Caco-2 (cell line): ENCODE measurements around the gene GASK1B. TPM values are rescaled to one million over a fixed set of nuclear protein-coding genes. Genes with fewer than 3 reads are reported as not detected.
A peak's percentile ranks its signal among the peaks of the same experiment; 100 is the strongest.

ENCODE experiments used
- BruUV-seq: library from RNA; stranded (reverse); fragments of 400-500 nt; replicated peaks from 2 replicates; lab custom pipeline; 2021; lab: Mats Ljungman, UMichigan
- CTCF ChIA-PET: fragments of 300-600 bp; sonication (Branson Sonifier 250); formaldehyde crosslinking; loops from one replicate; lab custom pipeline; 2022; ENCODE audit warnings: antibody characterized with exemption; lab: Charles Lee
- POLR2A ChIA-PET: fragments of 300-600 bp; sonication (Branson Sonifier 250); formaldehyde crosslinking; loops from one replicate; lab custom pipeline; 2022; ENCODE audit warnings: antibody characterized with exemption; lab: Charles Lee
- DNase-seq, 2 experiments: peaks; one replicate each; pipeline versions ENCODE4 v3.0.0 to v3.0.0-alpha.2; 2020 to 2022
- H3K27me3 ChIP-seq: replicated peaks from 2 replicates; pipeline ENCODE4 v1.6.0; 2011; ENCODE audit warnings: low read length; ENCODE audit not compliant: control insufficient read depth, insufficient read depth
- H3K36me3 ChIP-seq: 2 replicates; pipeline ENCODE4 v1.5.1; 2011; ENCODE audit warnings: low read length; ENCODE audit not compliant: control insufficient read depth, insufficient read depth
- H3K4me1 ChIP-seq: fragments of 250-450 bp; sonication (Bioruptor Pico); 2 replicates; pipeline ENCODE4 v1.5.1; 2020; ENCODE audit warnings: mild to moderate bottlenecking
- H3K4me3 ChIP-seq: 2 replicates; pipeline ENCODE4 v1.5.1; 2011; ENCODE audit warnings: low read depth, mild to moderate bottlenecking, control low read depth, low read length
- H3K9me3 ChIP-seq: fragments of 250-450 bp; sonication (Bioruptor Pico); 2 replicates; pipeline ENCODE4 v1.5.1; 2020; ENCODE audit warnings: mild to moderate bottlenecking, moderate library complexity
- H3K27ac Mint-ChIP-seq: one replicate; pipeline ENCODE4 v1.8.0; 2022; ENCODE audit warnings: mixed read lengths; ENCODE audit not compliant: unreplicated experiment
- H3K27me3 Mint-ChIP-seq: one replicate; pipeline ENCODE4 v1.8.0; 2022; ENCODE audit warnings: mixed read lengths; ENCODE audit not compliant: insufficient read depth, unreplicated experiment
- H3K36me3 Mint-ChIP-seq: one replicate; pipeline ENCODE4 v1.8.0; 2022; ENCODE audit warnings: mild to moderate bottlenecking, mixed read lengths; ENCODE audit not compliant: insufficient read depth, unreplicated experiment
- H3K4me1 Mint-ChIP-seq: one replicate; pipeline ENCODE4 v1.8.0; 2022; ENCODE audit warnings: low read depth, mixed read lengths; ENCODE audit not compliant: unreplicated experiment
- H3K4me3 Mint-ChIP-seq: one replicate; pipeline ENCODE4 v1.8.0; 2022; ENCODE audit warnings: mild to moderate bottlenecking, moderate library complexity, mixed read lengths; ENCODE audit not compliant: unreplicated experiment
- H3K9me3 Mint-ChIP-seq: one replicate; pipeline ENCODE4 v1.8.0; 2022; ENCODE audit warnings: mixed read lengths; ENCODE audit not compliant: unreplicated experiment
- CTCF ChIP-seq, 2 experiments: fragments of 200-600 bp in 1 of 2; IDR thresholded peaks; 1 replicate in 1 of 2; 2 replicates in 1 of 2; pipeline versions ENCODE4 v1.5.1 to v1.8.0; 2011 to 2022; ENCODE audit warnings: antibody characterized with exemption in 1 of 2, control low read depth in 1 of 2, inconsistent platforms in 1 of 2, low read depth in 1 of 2, low read length in 1 of 2, mild to moderate bottlenecking in 1 of 2, moderate library complexity in 1 of 2; ENCODE audit not compliant: insufficient read depth in 1 of 2, severe bottlenecking in 1 of 2, unreplicated experiment in 1 of 2
- intact Hi-C: fragments of 100-400 bp; cut with micrococcal nuclease; formaldehyde crosslinking; loops from one replicate; pipeline ENCODE4 v1.10.0; 2022; ENCODE audit not compliant: unreplicated experiment
- total RNA-seq: library from RNA; stranded (reverse); gene quantifications from 2 replicates; pipeline ENCODE4 v1.2.3, GENCODE V29; 2022

GASK1B gene
- total RNA-seq, 1 experiment from 2014 or later, result 48.5 TPM

GRCh38 chr4:158159718-158160094, 13.1 kb downstream of the GASK1B start:
- Histone ChIP-seq H3K36me3 (no peaks in the 10 kb centered on the region), H3K27me3 (no peaks in the 10 kb centered on the region), H3K4me1 (peaks cover 61% of the 10 kb centered on the region), H3K9me3 (no peaks in the 10 kb centered on the region), H3K4me3 (no peak overlapping the region)
- Mint-ChIP-seq H3K9me3 (no peaks in the 10 kb centered on the region), H3K27me3 (no peaks in the 10 kb centered on the region), H3K36me3 (peaks cover 46% of the 10 kb centered on the region), H3K4me1 (peaks cover 37% of the 10 kb centered on the region), H3K4me3 (no peak overlapping the region), H3K27ac (no peak overlapping the region)
- CTCF ChIA-PET, result no interaction called here
- no TSS peak for BruUV-seq
- no peak for TF ChIP-seq CTCF (IDR thresholded peaks at IDR 0.05; ENCODE audit: insufficient read depth in 1 of 2, low read depth in 1 of 2, low read length in 1 of 2, severe bottlenecking in 1 of 2, unreplicated experiment in 1 of 2)
- no peak for DNase-seq
- intact Hi-C loops, result loop anchor here (5.0 kb wide), 1 partner anchor 37 kb away; no protein-coding TSS in a partner anchor
- POLR2A ChIA-PET, result no interaction called here

GRCh38 chr4:158159054-158159717, 13.6 kb downstream of the GASK1B start:
- Mint-ChIP-seq H3K4me1 (peaks cover 40% of the 10 kb centered on the region), H3K36me3 (peaks cover 50% of the 10 kb centered on the region), H3K27me3 (no peaks in the 10 kb centered on the region), H3K27ac (no peak overlapping the region), H3K9me3 (no peaks in the 10 kb centered on the region), H3K4me3 (no peak overlapping the region)
- H3K27me3 ChIP-seq, result no peaks in the 10 kb centered on the region
- DNase-seq, result no peak
- TF ChIP-seq CTCF (IDR thresholded peaks at IDR 0.05; ENCODE audit: insufficient read depth in 1 of 2, low read depth in 1 of 2, low read length in 1 of 2, severe bottlenecking in 1 of 2, unreplicated experiment in 1 of 2), result no peak
- no peaks in the 10 kb centered on the region for H3K36me3 ChIP-seq
- BruUV-seq, result no TSS peak
- ChIA-PET CTCF (no interaction called here), POLR2A (no interaction called here)
- H3K9me3 ChIP-seq, result no peaks in the 10 kb centered on the region
- intact Hi-C loops, result loop anchor here (5.0 kb wide), 1 partner anchor 37 kb away; no protein-coding TSS in a partner anchor
- peaks cover 66% of the 10 kb centered on the region for H3K4me1 ChIP-seq
- H3K4me3 ChIP-seq, result no peak overlapping the region

DNA sequence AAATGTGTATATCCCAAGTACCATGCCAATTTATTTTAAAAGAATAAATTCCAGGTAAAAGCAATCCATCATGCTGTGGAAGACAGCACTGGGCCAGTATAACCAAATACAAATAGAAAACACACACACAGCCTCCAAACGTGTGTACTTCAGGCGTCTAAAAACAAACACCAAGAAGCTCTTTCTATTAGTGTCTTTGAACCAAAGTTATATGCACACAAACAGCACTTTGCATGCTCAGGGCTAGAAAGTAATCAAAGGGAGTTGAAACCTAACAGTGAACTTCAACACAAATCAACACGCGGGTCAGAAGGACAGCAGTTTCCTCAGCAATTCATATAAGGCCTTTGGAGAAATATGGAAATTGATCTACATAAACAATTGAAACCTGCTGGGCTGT, 15.4 kb downstream of the GASK1B start:
- CTCF ChIA-PET, result interaction anchor here (0.6 kb wide), 1 partner anchor 14 kb away, joined by 4 read pairs; no protein-coding TSS in a partner anchor
- no peaks in the 10 kb centered on the region for H3K9me3 Mint-ChIP-seq
- peaks cover 57% of the 10 kb centered on the region for H3K36me3 Mint-ChIP-seq
- peaks cover 35% of the 10 kb centered on the region for H3K4me1 Mint-ChIP-seq
- no TSS peak for BruUV-seq
- H3K4me1 ChIP-seq, result peaks cover 59% of the 10 kb centered on the region
- H3K27me3 ChIP-seq, result no peaks in the 10 kb centered on the region
- no peak for TF ChIP-seq CTCF (IDR thresholded peaks at IDR 0.05; ENCODE audit: insufficient read depth in 1 of 2, low read depth in 1 of 2, low read length in 1 of 2, severe bottlenecking in 1 of 2, unreplicated experiment in 1 of 2)
- no peak overlapping the region for H3K4me3 ChIP-seq
- no peak overlapping the region for H3K4me3 Mint-ChIP-seq
- H3K27me3 Mint-ChIP-seq, result no peaks in the 10 kb centered on the region
- POLR2A ChIA-PET, result no interaction called here
- H3K9me3 ChIP-seq, result no peaks in the 10 kb centered on the region
- H3K27ac Mint-ChIP-seq, result peak overlapping the region; percentile 55
- intact Hi-C loops, result loop anchor here (5.0 kb wide), 1 partner anchor 35 kb away; no protein-coding TSS in a partner anchor
- no peak for DNase-seq
- no peaks in the 10 kb centered on the region for H3K36me3 ChIP-seq
